NCI-H1092 (cell line): ENCODE results near the gene OS9.

Experiments used
- DNase-seq: peaks from one replicate; lab custom pipeline; 2025; lab: John Stamatoyannopoulos, UW

OS9 gene

DNA sequence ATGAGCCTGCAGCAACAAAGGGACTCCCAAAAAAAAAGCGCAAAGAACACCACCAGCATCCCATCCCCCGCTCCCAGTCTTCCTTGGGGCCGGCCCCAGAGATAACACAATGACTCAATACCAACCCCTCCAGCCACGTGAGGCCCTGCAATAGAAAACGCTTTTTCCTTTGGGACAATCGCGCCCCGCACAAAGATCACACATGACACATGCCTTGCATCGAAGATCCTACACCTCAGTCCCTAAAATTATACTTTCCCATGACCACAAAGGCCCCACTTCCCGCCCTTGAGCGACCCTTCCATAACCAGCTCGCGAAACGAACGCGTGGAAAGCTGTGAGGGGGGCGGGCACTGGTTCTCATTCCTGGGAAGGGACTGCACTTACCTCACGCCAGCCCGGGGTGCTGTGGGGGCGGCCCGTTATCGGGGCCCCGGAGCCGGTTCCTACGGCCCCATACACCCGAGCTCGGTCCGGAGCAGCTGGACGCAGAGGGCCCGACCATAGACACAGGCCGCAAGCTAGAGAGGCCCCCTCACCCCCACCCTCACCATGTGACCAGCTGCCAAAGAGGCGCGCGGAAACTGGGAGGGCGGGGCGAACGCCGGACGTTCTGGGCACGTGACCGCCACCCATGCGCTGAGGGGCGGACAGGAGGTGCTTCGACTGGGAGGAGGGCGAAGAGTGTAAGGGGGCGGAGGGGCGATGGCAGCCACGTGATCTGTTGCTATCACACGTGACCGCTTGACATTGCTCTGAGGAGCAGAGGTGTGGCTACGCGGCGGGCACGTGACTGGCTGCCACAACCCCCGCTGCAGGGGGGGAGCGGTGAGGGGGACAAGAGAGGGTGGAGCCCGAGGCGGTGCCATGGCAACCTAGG lies 58.1 kb downstream of the OS9 start, which contains the start of gene CDK4:
TSS of gene CDK4 (minus strand) at position 523 of the 880 bp plus-strand sequence. CDS start 593 bp downstream, outside the sequence.
- peak; percentile 97 for DNase-seq

DNA sequence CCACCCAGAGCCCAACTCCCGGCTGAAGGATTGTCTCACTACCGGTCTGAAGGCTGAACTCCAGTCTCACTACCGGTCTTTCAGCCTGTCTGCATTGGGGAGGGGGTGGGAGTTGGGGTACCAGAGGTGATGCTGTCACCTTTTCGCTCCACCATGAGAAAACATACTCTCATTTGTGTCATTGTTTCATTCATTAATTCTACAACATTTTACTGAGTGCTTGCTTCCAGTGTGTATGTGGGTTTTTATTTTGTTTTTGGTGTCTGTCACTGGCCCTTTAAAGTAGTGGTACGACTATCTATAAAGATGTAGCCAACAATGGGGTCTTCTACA lies 58.7 kb downstream of the OS9 start:
- DNase-seq = no peak

DNA sequence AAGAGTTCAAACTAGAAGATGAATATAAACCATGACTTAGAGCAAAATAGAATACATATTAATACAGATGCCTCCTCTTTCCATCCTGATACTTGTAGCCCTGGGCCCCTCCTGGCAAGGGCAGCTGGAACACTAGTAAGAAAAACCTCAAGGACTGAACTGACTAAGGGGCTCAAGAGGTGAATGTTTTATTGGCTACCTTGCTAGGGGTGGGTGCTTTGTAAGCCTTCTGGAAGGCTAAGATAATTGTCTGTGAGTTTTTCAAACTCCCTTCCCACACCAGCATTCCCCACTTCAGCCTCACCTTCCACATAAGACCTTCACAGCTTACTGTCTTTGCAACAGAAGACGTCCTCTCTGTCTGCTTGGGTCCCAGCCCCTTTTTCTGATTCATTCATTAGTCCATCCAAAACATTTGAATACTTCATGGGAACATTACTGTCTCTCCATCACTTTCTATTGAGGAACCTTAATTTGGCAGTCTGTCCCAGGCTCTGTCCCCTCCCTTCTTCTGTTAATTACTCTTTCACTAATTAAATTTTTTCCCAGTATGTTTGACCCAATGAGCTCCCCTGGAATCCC lies 59.9 kb downstream of the OS9 start:
- DNase-seq = no peak

DNA sequence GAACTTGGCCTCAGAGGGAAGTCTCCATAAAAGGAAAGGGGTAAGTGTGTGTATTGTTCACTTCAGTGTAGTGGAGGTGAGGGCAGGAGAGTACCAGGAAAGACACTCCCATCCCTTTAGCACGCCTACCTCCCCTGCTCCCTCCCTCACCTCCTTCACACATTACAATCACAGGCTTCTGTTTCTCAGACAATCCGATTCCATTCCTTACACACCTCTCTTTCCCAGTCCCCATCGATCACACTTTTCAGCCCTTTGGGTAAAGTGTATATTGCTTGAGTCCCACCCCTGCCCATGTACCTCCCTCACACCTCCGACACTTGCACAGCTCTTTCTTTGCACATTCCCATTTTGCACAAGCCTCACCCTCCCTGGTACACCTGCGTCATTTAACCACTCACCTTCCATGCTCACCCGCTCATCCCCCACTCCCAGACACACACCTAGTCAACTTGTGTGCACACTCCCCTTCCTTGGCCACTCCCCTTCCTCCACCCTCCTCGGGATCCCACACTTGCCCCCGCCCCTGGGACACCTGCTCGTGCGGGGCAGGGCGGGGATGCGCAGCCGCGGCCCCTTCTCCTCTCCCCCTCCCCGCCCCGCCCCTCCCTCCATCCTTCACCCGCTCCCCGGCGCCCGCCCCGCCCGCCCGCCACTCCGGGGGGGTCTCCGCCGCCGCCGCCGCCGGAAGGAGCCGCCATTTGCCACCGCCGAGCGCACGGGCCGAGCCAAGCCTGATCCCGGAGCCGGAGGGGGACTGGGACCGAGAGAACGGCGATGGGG lies 60.7 kb downstream of the OS9 start, which contains the start of gene MARCHF9:
TSS of gene MARCHF9 (plus strand) at position 693 of the 783 bp plus-strand sequence. CDS start 426 bp downstream, outside the sequence.
- peak; percentile 38 for DNase-seq

DNA sequence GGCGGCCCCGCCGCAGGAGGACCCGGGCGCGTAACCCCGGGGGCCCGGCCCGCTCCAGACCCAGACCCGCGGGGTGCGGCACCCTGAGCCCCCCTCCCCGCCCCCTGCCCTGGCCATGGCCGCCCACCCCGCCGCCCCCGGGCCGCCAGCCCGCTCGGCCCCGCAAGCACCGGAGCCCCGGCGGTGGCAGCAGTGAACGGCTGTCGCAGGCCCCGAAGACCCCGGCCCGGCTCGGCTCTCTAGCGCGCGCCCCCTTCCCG lies 61.2 kb downstream of the OS9 start:
- DNase-seq = no peak

DNA sequence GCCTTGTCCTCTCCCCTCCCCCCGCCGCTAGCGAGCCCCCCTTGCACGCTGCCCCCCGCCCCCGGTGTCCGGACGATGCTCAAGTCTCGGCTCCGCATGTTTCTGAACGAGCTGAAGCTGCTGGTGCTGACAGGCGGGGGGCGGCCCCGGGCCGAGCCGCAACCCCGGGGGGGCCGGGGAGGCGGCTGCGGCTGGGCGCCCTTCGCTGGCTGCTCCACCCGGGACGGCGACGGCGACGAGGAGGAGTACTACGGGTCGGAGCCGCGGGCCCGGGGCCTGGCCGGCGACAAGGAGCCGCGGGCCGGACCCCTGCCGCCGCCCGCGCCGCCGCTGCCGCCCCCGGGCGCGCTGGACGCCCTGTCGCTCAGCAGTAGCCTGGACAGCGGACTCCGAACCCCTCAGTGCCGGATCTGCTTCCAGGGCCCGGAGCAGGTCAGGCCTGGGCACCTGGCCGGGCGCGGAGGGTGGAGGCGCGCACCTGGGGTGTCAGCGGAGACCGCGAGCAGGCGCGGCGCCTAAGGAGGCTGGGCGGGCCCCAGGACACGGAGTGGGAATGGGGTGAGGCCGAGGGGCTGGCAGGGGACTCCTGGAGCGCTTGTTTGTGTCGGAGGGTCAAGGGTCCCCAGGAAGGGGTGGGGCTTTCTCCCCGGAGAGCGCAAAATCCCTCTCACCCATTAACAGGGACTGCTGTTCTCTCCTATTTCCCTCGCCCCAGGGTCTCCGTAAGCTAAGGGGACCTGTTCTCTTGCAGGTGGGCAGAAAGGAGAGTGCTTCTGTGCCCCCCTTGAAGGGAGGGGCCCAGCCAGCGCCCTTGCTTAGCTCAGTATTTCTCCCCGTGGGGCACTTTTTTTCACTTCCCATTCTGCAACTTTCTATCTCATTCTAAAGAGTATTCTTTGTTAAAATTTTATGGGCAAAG lies 61.8 kb downstream of the OS9 start:
- no peak for DNase-seq

DNA sequence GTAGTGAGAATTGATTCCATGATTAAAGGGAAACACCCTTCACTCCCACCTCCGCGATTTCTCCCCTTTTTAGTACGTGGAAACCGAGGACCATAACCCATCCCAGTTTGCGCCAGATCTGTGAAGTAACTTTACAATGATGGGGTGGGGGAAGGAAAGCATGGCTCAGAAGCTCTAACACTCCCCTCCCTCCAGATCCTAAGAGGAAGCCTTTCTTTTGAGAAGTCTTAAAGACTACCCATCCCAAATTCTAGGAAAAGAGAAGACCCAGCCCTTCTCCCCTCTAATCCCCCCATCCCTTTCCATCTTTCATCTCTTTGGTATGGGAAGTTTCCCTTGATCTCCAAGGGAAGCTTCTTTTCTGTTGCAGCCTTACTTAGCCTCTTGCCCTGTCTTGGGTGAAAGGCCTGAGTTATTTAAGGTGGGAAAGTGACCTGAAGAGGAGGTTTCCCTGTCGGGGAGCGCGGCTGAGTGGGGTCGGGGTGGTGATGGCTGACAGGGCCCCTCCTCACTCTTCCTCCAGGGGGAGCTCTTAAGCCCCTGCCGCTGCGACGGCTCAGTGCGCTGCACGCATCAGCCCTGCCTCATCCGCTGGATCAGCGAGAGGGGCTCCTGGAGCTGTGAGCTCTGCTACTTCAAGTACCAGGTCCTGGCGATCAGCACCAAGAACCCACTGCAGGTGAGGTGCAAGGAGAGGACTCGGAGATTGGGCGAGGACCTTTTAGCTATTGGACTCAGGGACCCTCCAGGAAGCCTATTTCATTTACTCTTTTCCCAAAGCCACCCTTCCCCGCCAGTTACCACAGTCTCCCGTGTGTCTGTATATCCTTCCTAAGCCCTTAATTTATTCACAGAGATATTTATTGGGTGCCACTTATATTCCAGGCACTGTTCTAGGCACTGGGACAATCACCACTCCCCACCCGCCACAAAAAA lies 62.7 kb downstream of the OS9 start:
- DNase-seq = no peak

DNA sequence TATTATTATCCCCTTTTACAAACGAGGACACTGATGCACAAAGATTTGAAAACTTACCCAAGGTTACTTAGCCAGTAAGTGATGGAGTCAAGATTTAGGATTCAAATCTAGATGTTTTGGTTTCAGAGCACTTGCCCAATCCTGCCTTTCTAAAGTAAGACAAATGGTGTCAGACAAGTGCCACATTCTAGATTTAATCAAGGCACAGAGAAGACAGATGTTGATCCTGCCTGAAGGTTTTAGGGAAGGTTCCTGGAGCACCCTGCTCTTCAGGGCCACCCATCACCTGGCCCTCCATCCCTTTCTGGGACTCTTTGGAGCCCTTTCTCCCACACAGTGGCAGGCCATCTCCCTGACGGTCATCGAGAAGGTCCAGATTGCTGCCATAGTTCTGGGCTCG lies 63.8 kb downstream of the OS9 start:
- no peak for DNase-seq

DNA sequence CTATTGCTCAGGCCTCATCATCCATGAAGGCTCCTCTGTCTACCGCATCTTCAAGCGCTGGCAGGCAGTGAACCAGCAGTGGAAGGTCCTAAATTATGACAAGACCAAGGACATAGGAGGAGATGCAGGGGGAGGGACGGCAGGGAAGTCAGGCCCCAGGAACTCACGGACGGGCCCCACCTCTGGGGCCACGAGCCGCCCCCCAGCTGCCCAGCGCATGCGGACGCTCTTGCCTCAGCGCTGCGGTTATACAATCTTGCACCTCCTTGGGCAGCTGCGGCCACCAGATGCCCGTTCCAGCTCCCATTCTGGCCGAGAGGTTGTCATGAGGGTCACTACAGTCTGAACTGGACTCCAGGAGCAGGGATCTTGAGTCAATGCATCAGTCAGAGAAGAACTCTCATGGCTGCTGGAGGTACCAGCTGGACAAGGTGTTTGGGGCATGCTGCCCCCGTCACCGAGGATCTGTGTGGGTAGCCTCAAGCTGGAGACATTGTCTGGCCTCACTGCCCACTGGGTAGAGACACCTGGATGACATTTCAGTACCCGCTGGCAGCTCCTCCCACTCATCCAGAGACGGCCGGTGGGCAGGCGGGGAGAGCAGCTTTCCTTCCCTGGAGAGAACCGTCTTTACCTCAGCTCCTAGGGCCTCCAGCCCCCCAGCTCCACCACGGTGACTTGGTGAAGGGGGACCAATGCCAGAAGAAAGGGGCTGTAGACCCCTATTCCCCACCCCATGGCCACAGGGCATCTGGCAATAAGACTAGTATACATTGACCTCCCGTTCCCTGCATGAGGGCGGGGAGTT lies 64.8 kb downstream of the OS9 start:
- DNase-seq = no peak

DNA sequence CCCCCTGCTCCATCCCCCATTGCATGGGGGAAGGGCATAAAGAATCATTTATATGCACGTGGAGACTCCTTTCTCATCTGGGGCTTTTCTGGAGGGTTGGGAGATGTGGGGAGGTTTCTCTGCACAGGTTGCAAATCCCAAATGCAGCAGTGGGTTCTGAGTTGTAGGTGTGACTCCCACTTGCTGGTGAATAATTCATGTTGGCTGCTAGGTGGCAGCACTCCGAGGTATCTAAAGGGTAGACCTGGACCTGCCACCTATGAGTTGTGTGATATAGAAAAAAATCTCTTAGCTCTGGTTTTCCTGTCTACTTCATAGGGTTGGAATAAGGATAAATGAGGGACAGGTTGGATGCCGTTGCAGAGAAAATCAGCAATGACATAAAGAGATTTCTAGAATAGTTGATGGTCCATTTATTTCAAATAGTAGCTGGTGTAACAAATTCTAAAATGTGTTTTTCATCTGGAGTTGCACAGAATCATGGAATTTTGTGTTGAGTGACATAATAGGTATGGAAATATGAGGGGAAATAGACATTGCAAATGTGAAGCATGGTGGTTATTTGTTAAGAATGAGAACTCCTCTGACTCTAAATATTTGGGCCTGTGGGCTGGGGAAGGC lies 65.5 kb downstream of the OS9 start:
- DNase-seq = no peak

DNA sequence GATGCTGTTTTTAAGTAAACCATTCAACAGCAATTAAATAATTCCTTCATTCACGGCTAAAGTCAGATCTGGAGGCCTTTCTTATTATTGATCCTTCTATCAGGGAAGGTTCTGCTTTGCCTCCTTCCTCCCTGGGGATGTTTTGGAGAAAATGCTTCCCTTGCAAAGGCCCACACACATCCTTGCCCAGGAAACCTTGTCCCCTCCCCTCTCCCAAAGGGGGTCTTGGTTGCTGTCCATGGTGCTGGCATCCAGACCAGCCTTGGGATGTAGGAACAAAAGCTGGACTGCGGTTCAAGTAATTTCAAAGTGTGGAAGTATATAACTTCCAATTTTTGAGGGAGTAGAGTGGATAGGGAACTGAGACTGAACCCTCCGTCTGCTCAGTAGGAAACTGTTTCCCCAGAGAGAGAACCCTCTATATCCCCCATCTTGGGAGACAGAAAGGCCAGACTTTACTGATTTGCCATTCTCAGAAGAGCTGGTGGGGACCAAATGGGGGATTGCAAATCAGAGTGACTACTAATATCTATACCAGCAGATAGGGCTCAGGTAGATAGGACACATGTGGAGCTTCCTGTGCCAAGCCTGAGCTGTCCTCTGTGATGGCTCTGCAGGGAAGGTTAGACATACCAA lies 66.5 kb downstream of the OS9 start:
- no peak for DNase-seq

DNA sequence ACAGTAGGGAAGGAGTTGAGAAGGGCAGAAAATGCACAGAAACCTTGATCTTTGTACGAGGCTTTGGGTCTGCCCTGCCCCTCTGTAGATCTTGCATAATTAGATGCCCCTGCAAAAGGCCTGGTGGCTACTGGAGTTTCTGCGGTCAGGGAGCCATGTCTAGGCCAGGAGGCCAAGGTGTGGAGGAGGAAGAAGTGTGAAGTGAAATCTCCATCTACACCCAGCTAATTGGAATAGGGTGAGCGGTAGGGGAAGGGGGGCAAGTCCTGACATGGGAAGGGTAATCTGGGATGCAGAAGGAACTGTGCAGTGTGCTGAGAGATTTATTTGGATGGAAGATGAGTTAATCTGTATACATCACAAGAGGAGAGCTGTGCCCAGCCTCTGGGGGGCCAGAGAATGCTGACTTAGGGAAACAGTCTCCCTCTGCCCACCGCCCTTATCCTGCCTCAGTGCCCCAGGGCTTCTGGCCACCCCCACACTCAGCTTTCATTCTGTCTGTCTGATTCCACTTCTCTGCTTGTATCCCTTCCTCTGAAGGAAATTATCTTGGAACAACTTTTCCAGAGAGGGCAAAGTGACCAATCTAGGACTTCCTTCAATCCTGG lies 67.6 kb downstream of the OS9 start:
- DNase-seq = no peak

DNA sequence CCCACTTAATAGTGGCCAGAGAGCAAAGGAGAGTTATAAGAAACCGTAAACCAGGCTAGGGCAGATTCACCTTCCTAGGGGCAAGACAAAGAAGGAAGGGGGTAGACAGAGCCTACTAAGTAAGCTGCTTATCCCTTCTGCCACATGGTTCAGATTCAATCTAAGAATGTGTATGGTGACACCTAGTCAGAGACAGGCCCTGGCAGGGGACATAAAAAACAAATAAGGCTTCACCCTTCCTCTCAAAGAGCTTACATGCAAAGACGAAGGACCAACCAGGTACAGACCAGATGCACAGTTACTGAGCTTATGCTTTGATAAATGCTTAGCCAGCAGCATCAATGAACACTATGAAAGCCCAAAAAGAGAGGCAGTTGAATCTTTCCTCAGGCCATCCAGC lies 68.5 kb downstream of the OS9 start:
- no peak for DNase-seq

DNA sequence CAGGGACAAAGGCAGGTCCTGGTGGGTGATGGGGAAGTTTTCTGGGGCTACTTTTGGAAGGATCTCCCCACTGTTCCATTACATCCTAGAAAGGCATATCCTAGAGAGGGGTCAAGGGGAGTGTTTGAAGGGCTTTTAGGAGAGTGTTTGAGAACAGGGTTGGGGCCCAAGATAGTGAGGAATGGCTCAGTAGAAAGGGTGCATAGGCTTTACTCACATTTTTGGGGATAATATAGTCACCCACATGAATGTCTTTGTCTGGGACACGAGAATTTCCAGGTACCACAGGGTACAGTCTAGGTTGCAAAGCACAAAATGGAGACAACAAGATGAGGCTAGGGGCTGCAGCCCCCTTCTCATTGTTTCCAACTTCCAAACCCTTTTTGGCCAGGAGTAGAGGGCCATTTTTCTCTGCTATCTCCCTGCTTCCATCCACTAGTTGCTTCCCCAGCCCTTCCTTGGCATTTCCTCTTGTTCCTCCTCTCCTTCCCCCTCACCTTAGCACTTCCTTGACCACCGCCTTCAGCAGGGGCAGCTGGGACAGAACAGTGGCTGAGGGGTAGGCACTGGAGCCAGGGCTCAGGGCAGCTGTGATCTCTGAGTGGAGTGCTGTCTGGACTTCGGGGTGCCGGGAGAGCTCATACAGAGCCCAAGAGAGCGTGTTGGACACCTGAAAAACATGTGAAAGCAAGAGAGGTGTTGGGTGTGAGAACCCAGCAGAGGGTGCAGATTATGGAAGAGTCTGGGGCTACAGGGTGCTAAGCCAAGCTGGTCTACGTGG lies 70.1 kb downstream of the OS9 start:
- DNase-seq = no peak

DNA sequence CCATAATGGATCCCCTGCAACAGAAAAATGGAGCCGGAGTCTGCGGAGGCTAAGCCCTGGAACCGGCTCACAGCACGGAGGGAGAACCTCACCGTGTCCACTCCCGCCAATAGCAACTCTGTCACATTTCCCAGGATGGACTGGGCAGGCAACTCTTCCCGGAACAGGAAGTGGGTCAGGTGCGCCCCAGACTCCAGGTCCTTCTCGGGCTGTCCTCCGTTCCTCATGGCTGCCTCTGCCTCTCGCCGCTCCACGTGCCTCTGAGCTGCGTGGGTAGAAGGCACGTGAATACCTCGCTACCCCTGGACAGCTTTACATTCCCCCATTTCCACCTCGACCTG lies 70.7 kb downstream of the OS9 start:
- DNase-seq = no peak

DNA sequence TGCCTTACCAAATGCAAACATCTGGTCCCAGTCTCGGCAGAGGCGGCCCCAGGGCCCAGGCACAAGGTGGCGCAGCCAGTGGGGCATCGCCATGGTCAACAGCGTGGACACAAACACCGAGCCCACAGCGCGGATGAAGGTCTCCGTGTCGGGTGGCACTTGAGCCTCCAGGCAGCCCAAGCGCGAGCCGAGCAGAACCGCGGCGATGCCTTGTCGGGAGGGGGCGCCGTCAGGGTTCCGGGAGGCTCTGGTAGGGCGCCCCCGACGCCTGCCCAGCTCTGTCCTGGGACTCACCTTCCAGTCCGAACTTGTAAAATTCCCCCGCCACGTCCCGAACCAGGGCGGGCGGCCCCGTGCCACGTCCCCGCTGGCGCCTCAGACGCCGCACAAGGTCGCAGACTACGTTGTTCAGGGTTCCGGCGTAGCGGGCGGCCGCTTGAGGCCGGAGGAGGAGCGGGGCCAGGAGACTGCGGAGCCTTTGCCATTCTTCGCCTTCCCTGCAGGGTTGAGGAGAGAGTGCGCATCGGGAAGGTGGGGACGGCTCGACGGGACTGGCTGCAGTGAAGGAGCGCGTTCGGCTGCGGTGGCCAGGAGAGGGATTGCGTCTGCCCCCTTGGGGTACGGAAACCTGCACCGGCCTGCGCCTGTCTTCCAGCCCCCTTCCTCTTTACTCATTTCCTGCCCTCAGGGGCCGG lies 71.2 kb downstream of the OS9 start:
- DNase-seq = no peak

DNA sequence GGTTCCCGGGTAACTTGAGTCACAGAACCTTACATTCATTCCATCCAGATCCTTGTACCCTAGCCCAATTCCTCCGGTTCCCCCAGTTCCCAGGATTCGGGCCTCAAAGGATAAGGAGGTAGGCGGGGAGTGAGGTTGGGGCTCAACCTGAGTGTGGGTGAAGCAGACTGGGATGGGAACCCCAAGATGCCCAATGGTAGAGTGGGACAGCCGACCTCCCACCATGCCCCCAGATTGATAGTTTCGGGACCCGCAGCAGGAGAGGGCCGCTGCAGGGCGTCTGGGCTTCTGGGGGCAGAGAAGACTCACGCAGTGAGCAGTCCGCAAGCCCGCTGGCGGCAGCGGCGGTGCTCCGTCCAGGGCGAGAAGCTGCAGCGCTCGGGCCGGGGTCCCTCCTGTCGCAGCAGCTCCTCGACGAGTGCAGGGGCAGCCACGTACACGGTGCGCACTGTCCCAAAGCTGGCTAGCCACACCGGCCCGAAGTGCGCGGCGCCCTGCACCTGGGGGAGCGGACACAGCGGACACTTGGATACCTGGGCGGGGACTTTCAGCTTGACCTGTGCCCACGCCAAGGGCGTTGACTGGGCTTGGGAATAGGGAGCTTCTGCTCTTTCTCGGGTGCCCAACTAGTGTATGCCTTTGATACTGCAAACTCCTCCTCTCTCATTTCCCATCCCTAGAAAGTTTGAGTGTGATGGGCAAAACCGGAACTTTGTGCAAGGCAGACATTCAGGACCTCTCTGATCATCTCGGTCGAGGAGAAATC lies 71.9 kb downstream of the OS9 start:
- no peak for DNase-seq
